HepG2 (cell line): ENCODE data around the gene SFRP4. TPM values are rescaled to one million over a fixed set of nuclear protein-coding genes. Genes with fewer than 3 reads are reported as not detected.

Experiments
- ARID4A ChIP-seq: sonication (generic); formaldehyde crosslinking; IDR thresholded peaks from 2 replicates; pipeline ENCODE4 v1.5.0; 2020; ENCODE audit warnings: mild to moderate bottlenecking, missing genetic modification reagents, borderline replicate concordance
- FOXC1 ChIP-seq: sonication (generic); formaldehyde crosslinking; IDR thresholded peaks from 2 replicates; pipeline ENCODE4 v1.8.0; 2022; ENCODE audit warnings: mild to moderate bottlenecking, missing genetic modification reagents, borderline replicate concordance
- FOXO1 ChIP-seq: sonication (generic); formaldehyde crosslinking; IDR thresholded peaks from 2 replicates; pipeline ENCODE4 v1.4.0; 2020; ENCODE audit warnings: missing genetic modification reagents
- HNF4A ChIP-seq: sonication (generic); formaldehyde crosslinking; IDR thresholded peaks from 2 replicates; pipeline ENCODE4 v1.4.0; 2020; ENCODE audit warnings: missing genetic modification reagents
- KLF11 ChIP-seq: IDR thresholded peaks from 2 replicates; pipeline ENCODE4 v1.6.1; 2016; ENCODE audit warnings: missing compliant biosample characterization
- PHB2 ChIP-seq: fragments of 450-650 bp; IDR thresholded peaks from 2 replicates; pipeline ENCODE4 v1.6.1; 2018; ENCODE audit not compliant: partially characterized antibody
- POLR2G ChIP-seq: fragments of 200-400 bp; formaldehyde crosslinking; IDR thresholded peaks from 2 replicates; pipeline ENCODE4 v1.6.1; 2018; ENCODE audit warnings: mild to moderate bottlenecking, low read depth, low read length, moderate library complexity
- XRCC5 ChIP-seq: fragments of 200-400 bp; formaldehyde crosslinking; optimal IDR thresholded peaks from 2 replicates; pipeline ENCODE3; 2017; ENCODE audit warnings: mild to moderate bottlenecking, low read length
- ZNF281 ChIP-seq: sonication (generic); formaldehyde crosslinking; IDR thresholded peaks from 2 replicates; pipeline ENCODE4 v1.4.0; 2020; ENCODE audit warnings: missing genetic modification reagents, borderline replicate concordance
- ZNF503 ChIP-seq: sonication (generic); formaldehyde crosslinking; IDR thresholded peaks from 2 replicates; pipeline ENCODE4 v1.4.0; 2020; ENCODE audit warnings: missing genetic modification reagents
- ZNF644 ChIP-seq: IDR thresholded peaks from 2 replicates; pipeline ENCODE4 v1.6.1; 2016; ENCODE audit warnings: low read depth
- polyA plus RNA-seq, 8 experiments: library from polyadenylated mRNA; depleted of rRNA in 3 of 8; stranded (reverse) in 7 of 8; unstranded in 1 of 8; fragments of >200 nt; fragmentation: Illumina TruSeq in 4 of 8; extraction: Trizol in 4 of 8; gene quantifications; 2 replicates each; pipeline versions ENCODE4 v1.2.1 to v1.2.3, GENCODE V29; 2011 to 2016; ENCODE audit warnings: low read depth in 4 of 8, missing spikeins in 1 of 8, mixed read lengths in 1 of 8; ENCODE audit not compliant: insufficient read depth in 1 of 8
- total RNA-seq, 5 experiments: library from RNA; depleted of rRNA; stranded (reverse); fragments of >200 nt; fragmentation: Illumina TruSeq; extraction: Trizol; gene quantifications; 2 replicates each; pipeline ENCODE4 v1.2.3, GENCODE V29; 2016; ENCODE audit warnings: low read depth in 1 of 5
- TF ChIP-seq, protein P1 (sequence below): IDR thresholded peaks from 2 replicates; pipeline ENCODE4 v1.4.0; 2020; ENCODE audit warnings: mild to moderate bottlenecking, missing genetic modification reagents
- TF ChIP-seq, protein P2 (sequence below): sonication (generic); formaldehyde crosslinking; IDR thresholded peaks from 2 replicates; pipeline ENCODE4 v1.4.0; 2020; ENCODE audit warnings: missing genetic modification reagents

SFRP4 gene
- total and polyA plus RNA-seq, 2 of the 13 experiments (the other 11 are each of a cell fraction or from before 2014, with no cell fraction given) = 0.96 to 1.8 TPM

DNA sequence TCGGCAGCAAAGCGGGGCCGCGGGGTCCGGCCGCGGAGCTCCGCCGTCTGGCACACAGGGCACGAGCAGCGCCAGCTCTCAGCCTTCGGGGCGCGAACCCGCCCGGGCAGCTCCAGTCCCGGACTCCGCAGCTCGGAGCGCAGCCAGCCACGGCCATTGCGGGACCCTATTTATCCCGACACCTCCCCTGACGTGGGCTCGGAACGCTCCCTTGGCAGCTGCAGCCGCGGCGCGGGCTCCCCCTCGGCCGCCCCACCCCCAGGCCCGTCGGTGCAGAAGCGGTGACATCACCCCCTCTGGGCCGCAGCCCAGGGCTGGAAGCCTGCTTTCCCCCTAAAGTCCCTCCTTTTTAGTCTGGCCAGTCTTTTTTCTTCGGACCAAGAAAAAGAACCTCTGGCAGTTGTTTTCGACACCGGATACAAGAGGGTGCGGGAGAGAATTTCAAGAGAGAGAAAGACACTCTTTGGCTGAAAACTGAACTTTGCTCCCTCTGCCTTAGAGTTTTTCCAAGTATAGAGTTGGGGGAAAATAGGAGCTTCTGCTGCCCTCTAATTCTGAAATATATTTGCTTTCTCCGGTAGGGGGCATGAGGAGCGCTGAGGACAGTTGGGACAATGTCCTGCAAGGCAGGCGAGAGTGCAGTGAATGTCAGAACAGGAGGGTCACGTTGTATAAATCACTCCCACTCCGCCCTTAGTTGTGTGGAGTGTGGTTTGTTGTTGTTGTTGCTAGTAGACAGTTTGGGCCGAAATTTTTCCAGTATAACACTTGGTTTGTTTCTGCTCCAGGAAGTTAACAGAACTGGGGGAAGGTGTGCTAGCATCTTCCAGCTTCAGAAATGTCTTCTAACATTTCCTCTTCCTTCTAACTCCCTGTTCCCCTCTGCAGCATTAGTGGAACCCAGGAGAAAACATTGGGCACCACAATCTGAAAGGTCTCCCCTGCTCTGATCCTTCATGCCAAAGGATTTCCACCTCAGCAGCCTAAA is at the start of gene SFRP4 (continued):
- no peak for TF ChIP-seq ARID4A
- TF ChIP-seq PHB2 = no peak
- TF ChIP-seq ZNF503 (CRISPR knock-in tag) = 0 out of 2 replicates have a peak, but pooled peaks have one; percentile 48
- TF ChIP-seq FOXC1 (CRISPR knock-in tag) = 0 out of 2 replicates have a peak, but pooled peaks have one; percentile 8
- no peak for TF ChIP-seq ZNF644 (CRISPR knock-in tag)
- peak; percentile 55; the same call in 1 of the 2 replicates for TF ChIP-seq POLR2G
- TF ChIP-seq KLF11 (CRISPR knock-in tag) = no peak
- no peak for TF ChIP-seq FOXO1 (CRISPR knock-in tag)
- TF ChIP-seq, protein P1, sequence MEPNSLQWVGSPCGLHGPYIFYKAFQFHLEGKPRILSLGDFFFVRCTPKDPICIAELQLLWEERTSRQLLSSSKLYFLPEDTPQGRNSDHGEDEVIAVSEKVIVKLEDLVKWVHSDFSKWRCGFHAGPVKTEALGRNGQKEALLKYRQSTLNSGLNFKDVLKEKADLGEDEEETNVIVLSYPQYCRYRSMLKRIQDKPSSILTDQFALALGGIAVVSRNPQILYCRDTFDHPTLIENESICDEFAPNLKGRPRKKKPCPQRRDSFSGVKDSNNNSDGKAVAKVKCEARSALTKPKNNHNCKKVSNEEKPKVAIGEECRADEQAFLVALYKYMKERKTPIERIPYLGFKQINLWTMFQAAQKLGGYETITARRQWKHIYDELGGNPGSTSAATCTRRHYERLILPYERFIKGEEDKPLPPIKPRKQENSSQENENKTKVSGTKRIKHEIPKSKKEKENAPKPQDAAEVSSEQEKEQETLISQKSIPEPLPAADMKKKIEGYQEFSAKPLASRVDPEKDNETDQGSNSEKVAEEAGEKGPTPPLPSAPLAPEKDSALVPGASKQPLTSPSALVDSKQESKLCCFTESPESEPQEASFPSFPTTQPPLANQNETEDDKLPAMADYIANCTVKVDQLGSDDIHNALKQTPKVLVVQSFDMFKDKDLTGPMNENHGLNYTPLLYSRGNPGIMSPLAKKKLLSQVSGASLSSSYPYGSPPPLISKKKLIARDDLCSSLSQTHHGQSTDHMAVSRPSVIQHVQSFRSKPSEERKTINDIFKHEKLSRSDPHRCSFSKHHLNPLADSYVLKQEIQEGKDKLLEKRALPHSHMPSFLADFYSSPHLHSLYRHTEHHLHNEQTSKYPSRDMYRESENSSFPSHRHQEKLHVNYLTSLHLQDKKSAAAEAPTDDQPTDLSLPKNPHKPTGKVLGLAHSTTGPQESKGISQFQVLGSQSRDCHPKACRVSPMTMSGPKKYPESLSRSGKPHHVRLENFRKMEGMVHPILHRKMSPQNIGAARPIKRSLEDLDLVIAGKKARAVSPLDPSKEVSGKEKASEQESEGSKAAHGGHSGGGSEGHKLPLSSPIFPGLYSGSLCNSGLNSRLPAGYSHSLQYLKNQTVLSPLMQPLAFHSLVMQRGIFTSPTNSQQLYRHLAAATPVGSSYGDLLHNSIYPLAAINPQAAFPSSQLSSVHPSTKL (CRISPR knock-in tag) = 0 out of 2 replicates have a peak, but pooled peaks have one; percentile 8
- TF ChIP-seq HNF4A (CRISPR knock-in tag) = peak; percentile 60
- TF ChIP-seq XRCC5 = peak; percentile 41
- TF ChIP-seq ZNF281 (CRISPR knock-in tag) = peak; percentile 52; the same call in 1 of the 2 replicates
- TF ChIP-seq, protein P2, sequence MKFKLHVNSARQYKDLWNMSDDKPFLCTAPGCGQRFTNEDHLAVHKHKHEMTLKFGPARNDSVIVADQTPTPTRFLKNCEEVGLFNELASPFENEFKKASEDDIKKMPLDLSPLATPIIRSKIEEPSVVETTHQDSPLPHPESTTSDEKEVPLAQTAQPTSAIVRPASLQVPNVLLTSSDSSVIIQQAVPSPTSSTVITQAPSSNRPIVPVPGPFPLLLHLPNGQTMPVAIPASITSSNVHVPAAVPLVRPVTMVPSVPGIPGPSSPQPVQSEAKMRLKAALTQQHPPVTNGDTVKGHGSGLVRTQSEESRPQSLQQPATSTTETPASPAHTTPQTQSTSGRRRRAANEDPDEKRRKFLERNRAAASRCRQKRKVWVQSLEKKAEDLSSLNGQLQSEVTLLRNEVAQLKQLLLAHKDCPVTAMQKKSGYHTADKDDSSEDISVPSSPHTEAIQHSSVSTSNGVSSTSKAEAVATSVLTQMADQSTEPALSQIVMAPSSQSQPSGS (CRISPR knock-in tag) = peak; percentile 87
